M059J (cell line): Measurements from ENCODE around the gene GPR141. TPM values are rescaled to one million over a fixed set of nuclear protein-coding genes. Genes with fewer than 3 reads are reported as not detected.

ENCODE experiments used
- DNase-seq: peaks from one replicate; pipeline ENCODE4 v3.0.0-alpha.2; 2012; ENCODE audit warnings: low read depth
- total RNA-seq: library from RNA; depleted of rRNA; stranded (reverse); fragments of >200 nt; shearing (Covaris generic); gene quantifications from 2 replicates; pipeline ENCODE4 v1.2.3, GENCODE V29; 2014

GPR141 gene
- total RNA-seq, 1 experiment from 2014 or later, result not detected

- DNase-seq, result peak; percentile 5
Measured at GRCh38 chr7:37732253-37732652, 48.7 kb downstream of the GPR141 start.

- no peak for DNase-seq
Measured at GRCh38 chr7:37732888-37733287, 49.3 kb downstream of the GPR141 start.

- no peak for DNase-seq
Measured at GRCh38 chr7:37735196-37735595, 51.6 kb downstream of the GPR141 start.

DNA sequence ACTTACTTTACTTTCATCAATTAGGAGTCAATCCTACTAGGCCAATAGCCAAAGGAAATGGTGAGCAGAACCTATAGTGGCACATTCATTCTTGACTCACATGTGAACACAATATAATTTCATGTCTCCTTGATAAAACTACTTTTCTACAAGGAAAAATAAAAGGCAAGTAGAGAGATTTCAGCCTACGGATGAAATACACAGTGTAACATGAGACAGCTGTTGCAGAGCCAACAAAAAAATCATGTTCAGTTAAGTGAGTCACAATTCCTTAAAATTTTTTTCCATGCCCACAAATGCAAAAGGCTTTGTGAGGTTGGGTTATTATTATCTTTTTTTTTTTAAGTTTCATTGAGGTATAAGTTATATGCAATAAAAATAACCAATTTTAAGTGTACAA is 54.8 kb downstream of the GPR141 start:
- no peak for DNase-seq

DNA sequence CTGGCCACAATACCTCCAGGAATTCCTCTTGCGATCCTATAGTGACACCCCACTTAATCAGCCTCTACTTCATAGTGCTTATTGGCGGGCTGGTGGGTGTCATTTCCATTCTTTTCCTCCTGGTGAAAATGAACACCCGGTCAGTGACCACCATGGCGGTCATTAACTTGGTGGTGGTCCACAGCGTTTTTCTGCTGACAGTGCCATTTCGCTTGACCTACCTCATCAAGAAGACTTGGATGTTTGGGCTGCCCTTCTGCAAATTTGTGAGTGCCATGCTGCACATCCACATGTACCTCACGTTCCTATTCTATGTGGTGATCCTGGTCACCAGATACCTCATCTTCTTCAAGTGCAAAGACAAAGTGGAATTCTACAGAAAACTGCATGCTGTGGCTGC is 56.8 kb downstream of the GPR141 start:
- DNase-seq, result no peak

GRCh38 chr7:37741776-37742175 is 58.2 kb downstream of the GPR141 start:
- DNase-seq, result no peak

DNA sequence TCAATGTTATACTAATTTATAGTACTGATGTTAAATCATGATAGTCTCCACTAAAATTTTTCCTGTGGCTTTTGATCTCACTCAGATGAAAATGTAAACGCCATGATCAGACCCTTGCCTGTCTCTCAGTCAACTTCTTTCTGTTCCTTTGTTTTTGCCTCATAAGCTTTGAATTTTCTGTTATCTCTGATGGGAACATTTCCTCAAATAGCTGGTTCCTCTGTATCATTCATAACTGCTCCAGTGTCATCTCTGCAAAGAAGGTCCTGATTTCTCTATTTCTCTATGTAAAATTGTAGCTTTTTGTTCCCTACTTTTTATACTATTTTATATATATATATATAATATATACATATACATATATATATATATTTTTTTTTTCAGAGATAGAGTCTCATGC is 67.5 kb downstream of the GPR141 start:
- no peak for DNase-seq

DNA sequence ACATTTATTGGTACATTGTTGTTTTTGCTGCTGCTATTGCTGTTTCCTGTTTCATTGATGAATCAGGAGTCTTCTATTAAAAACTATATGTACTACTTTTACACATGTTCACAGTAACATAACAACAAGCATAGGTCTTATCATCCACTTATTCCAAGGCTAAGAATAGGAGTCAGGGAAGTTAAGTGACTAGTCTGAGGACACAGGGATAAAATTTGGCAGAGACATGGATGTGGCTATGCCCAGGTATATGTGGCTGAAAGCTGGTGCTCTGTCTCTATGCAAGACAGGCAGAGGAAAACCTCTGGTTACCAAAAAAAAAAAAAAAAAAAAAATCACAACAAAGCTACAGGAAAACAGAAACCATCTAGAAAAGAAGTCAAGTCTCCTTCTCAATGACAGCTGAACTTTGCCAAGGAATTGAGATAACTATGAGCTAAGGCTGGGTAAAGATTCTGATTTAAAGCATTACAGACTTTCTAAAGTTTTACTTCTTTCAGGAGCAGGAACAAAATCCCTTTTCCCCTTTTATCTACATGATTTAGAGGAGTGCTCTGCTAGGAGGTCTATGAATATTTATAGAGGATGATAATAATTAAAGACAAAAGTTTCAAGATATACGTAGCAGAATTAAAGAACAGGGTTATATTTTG is 70.0 kb downstream of the GPR141 start:
- no peak for DNase-seq

DNA sequence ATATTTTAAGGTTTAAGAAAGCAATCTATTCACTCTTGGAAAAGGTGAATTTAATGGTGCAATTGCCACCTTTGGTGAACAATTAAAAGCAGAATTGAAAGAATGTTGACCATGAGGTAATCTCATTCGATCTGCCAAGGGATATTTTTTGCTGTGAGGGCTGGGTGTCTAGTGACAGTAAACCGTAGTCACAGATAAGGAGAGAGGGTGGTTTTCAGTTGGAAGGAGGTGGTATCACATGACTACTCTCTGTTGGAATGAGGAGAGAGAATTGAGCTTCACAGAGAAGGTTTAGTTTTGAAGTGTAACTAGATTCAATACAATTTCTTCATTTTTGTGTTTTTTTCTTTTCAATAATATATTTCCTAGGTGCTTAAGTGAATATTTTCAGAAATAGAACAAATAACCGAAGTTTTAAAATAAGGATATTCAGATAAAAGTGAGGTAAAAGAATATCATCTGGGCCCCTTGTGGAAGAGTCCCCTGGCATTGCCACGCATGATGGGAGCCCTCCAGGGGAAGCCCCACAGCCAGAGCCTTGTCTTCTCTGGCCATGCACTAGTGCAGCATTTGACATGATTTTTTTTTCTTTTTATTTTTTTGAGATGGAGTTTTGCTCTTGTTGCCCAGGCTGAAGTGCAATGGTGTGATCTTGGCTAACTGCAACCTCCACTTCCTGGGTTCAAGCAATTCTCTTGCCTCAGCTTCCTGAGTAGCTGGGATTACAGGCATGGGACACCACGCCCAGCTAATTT is 73.4 kb downstream of the GPR141 start:
- DNase-seq, result no peak

DNA sequence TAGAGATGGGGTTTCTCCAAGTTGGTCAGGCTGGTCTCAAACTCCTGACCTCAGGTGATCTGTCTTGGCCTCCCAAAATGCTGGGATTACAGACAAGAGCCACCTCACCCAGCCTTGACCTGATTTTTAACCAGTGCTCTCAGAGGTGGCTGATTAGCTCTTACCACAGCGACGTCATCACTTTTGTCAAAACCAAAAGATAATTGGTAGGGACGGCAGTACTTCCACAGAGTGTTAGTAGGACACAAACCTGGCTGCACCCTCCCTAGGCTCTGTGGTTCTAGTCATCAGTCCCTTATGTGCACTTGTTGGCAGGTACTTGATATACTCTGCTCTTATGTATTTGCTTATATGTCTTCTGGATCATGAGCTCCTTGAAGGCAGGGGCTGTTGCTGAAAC is 74.0 kb downstream of the GPR141 start:
- no peak for DNase-seq

GRCh38 chr7:37758501-37759045 is 75.0 kb downstream of the GPR141 start:
- DNase-seq, result no peak

DNA sequence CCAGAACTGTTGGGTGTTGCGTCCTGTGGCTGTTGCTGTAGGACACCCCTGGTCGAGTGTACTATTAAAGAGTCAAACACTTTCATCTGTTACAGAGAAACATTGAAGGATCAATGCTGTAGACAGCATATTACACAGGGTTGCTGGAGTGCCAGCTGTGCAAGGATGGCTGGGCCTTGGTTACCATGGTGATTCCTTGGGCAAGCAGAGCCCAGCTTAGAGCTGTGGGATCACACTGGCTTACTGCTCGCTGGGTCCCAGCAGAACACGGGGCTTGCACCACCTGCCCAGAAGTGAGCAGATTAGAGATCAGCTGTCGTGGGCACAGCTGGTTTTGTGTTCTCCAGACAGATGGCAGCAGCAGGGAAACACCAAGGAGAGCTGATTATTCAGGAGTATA is 76.0 kb downstream of the GPR141 start:
- DNase-seq, result no peak

DNA sequence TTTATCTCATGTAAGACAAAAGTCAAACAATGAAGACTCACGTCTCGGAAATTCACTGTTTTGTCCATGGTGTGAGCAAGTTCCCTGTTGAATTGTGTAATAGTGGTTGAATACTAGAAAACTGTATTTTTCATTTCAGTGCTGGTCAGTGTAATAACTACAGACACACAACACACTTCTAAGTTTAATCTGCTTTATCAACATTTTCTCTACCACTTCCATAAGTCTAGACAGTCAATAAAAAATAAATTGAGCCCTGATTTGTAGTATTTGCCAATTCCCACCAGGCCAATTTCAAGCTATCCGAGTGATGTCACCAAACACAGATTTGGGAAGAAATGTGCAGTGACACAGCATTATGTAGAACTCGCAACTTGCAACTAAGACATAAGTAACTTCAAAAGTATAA is 81.9 kb downstream of the GPR141 start:
- no peak for DNase-seq

DNA sequence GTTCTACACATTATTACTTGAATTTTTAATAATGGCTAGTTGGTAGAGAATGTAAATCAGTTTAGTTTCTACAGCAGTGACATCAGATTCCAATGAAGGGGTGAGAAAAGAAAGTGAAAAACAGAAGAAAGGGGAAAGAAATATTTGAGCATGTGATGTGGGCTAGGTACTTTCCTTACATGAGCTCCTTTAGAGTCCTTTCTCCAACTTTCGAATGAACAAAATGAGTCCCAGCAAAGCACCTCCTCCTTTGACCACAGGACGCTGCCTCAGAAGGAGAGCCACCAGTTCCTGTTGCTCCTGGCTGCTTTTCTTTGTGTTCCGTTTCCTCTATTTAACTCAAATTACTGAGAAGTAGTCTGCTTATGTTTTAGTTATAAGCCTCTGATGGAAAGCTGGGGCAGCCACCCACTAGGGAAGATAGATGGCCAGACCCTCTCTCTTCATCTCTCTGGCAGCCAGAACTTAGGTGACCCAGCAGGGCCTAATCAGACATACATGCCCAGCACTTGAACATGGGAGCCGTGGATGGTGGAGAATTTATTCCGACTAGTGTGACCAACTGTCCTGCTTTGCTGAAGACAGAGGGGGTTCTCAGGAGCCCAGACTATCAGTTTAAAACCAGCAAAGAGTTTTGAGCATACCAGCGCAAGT is 82.4 kb downstream of the GPR141 start:
- DNase-seq, result no peak

- no peak for DNase-seq
Measured at GRCh38 chr7:37768611-37769010, 85.0 kb downstream of the GPR141 start.

DNA sequence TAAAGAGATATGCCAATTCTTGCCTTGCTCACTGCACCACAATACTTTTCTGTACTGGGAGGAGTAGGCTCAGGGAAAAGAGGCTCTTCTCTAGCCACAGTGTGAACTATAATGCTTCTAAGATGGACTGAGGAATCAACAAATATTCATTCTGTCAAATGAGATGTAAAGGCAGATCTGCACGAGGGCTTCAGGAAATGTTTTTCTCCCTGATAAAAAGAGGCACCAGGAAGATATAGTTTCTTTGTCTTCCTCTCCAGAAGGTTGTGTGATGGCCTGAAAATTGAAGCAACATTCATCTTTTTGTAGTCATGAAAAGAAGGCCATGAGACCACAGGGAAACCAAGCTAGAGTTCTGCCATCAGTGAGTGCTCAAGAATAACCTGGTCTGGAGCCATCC is 85.7 kb downstream of the GPR141 start:
- DNase-seq, result no peak

DNA sequence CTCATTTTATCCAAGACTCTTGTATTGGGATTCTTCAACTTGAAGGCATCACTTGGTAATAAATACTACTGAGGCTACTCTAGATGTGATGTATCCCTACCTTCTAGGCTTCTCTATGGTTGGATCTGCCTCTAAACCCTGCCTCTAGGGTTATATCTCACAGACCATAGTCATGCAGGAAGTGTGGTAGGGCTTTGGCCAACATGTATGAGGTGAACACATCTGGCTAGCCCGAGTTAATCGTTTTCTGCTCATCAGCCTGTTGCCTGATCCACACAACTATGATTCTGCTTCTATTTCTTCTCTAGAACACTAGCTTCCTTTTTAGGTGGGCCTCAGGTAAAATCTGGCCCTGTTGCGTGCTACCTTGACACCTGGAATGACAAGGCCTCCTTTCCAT is 86.2 kb downstream of the GPR141 start:
- no peak for DNase-seq

DNA sequence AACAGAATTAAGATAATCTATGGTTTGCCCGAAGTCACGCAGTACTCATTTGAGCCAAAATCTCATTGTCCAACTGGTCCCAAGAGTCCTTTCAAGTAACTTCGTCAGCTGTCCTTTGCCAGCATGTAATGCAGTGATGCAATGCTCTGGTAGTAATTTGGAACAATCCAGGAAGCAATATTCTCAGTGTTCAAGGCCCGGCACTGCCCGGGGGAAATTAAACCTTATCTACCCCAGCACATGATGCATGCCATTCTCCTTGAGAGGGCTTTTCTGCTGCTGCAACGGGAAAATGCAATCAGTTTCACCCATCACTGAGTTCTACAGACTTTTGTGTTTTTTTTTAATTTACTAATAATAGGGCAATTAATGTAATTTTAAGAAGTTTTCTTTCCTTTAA is 87.3 kb downstream of the GPR141 start:
- no peak for DNase-seq

GRCh38 chr7:37771342-37771741 is 87.8 kb downstream of the GPR141 start:
- no peak for DNase-seq

GRCh38 chr7:37771801-37772200 is 88.2 kb downstream of the GPR141 start:
- DNase-seq, result no peak

DNA sequence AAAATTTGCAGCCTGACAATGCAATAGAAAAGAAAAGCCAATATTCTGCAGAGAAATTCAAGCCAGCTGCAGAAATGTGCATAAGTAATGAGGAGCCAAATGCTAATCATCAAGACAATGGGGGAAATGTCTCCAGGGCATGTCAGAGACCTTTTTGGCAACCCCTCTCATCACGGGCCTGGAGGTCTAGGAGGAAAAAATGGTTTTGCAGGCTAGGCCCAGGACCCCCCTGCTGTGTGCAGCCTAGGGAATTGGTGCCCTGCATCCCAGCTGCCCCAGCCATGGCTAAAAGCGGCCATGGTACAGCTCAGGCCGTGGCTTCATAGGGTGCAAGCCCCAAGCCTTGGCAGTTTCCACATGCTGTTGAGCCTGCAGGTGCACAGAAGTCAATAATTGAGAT is 92.4 kb downstream of the GPR141 start:
- no peak for DNase-seq

DNA sequence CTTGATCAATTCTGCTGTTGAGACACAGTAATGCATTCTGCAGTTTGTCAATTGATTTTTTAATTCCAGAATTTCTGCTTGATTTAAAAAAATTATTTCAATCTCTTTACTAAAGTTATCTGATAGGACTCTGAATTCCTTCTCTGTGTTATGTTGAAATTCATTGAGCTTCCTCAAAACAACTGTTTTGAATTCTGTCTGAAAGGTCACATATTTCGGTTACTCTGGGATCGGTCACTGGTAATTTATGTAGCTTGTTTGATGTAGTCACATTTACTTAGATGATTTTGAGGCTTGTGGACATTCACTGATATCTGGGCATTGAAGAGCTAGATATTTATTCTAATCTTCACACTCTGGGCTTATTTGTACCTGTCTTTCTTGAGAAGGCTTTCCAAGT is 97.6 kb downstream of the GPR141 start:
- no peak for DNase-seq

- DNase-seq, result no peak
Measured at GRCh38 chr7:37782166-37782565, 98.6 kb downstream of the GPR141 start.
